K562 (cell line): ENCODE measurements around the gene PRKG1.

ENCODE experiments used
- MIER1 ChIP-seq: fragments of 450-650 bp; IDR thresholded peaks from 2 replicates; pipeline ENCODE4 v1.6.1; 2016; ENCODE audit warnings: antibody characterized with exemption, mild to moderate bottlenecking, low read depth
- ZBTB8A ChIP-seq: fragments of 450-650 bp; IDR thresholded peaks from 2 replicates; pipeline ENCODE4 v1.6.1; 2018; ENCODE audit warnings: mild to moderate bottlenecking, moderate library complexity; ENCODE audit not compliant: partially characterized antibody

GRCh38 chr10:51419196-51420093, 345.2 kb downstream of the PRKG1 start:
- TF ChIP-seq ZBTB8A (no peak), MIER1 (no peak)
